ENCODE results near the gene LDLRAP1.

LDLRAP1 gene

DNA sequence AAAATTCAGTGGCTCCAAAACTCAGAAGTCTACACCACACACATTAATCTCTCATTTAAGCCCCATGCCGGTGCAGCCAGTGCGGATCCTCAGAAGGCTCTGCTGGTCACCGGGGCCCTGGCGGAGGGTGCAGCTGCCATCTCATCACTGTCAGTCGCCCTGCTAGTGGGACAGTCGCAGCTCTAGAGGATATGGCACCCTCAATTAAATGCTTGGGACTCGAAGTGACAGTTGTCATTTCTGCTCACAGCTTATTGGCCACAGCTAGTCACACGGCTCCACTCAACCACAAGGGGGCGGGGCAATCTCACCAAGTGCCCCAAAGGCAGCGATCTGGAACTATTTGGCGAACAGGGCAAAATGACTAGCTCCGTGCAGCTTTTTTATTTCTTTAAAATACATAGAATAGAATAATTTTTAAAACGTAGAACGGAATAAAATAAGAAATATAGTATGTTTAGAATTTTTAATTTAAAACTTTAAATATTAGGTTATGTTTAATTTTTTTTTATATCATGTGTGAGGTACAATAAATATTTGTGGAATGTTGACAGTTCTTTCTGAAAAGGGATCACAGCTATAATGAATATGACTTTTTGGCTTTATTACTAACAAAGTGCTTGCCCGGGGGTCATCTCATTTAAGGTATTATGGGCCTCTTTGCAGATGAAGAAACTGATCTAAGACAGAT lies 65.2 kb downstream of the LDLRAP1 start:
- TF ChIP-seq, protein P1, sequence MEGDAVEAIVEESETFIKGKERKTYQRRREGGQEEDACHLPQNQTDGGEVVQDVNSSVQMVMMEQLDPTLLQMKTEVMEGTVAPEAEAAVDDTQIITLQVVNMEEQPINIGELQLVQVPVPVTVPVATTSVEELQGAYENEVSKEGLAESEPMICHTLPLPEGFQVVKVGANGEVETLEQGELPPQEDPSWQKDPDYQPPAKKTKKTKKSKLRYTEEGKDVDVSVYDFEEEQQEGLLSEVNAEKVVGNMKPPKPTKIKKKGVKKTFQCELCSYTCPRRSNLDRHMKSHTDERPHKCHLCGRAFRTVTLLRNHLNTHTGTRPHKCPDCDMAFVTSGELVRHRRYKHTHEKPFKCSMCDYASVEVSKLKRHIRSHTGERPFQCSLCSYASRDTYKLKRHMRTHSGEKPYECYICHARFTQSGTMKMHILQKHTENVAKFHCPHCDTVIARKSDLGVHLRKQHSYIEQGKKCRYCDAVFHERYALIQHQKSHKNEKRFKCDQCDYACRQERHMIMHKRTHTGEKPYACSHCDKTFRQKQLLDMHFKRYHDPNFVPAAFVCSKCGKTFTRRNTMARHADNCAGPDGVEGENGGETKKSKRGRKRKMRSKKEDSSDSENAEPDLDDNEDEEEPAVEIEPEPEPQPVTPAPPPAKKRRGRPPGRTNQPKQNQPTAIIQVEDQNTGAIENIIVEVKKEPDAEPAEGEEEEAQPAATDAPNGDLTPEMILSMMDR (IDR thresholded peaks at IDR 0.05; ENCODE audit: low read depth, low read length) = peak; percentile 71
- DNase-seq (ENCODE audit: extremely low read depth, low read depth) = peak; percentile 42

DNA sequence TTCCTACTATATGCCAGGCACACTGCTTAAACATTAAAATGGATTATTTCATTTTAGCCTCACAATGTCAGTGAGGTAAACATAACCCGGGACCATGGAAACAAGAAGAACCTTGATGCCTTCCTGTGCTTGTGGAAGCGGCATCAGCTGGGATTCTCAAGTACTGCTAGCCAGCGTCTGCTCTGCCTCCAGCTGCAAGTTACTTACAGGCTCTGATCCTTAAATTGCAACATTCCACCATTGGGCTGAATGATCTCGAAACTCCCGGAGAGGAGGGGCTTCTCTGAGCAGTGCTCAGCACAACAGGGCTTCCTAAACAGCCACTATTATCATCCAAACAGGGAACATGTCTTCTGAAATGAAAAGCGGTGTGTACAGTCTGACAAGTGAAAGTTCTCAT lies 66.5 kb downstream of the LDLRAP1 start:
- DNase-seq (ENCODE audit: extremely low read depth, low read depth) = no peak
- TF ChIP-seq, protein P1 (IDR thresholded peaks at IDR 0.05; ENCODE audit: low read depth, low read length) = no peak

DNA sequence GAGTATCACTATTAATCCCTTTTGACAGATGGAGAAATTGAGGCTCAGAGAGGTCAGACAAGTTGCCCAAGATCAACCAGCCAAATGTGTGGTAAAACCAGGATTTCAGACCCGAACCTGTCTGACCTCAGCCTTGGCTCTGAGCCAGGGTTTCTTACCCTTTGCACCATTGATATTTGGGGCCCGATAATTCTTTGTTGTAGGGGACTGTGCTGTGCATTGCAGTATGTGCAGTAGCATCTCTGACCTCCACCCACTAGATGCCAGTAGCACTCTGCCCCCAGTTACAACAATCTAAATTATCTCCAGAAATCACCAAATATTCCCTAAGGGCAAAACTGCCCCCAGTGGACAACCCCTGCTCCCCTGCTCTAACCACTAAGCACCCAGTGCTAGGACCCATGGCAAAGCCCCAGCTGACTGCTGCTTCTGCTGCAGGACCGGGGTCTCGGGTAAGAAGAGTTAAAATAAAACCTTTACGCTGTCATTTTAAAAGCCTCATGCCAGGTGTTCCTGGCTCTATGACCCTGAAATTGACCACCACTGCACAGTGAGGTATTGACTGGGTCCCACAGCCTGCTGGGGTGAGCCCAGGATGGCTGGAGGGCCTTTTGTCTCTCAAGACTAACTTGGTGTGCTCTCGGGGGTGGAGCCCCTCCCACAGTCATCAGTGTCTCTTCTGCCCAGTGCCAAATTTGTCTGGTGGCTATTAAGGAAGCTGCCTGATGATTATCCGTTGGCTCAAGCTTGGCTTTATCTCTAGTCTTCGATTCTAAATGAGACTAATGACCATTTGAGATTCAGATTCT lies 67.6 kb downstream of the LDLRAP1 start:
- DNase-seq (ENCODE audit: extremely low read depth, low read depth) = no peak
- TF ChIP-seq, protein P1 (IDR thresholded peaks at IDR 0.05; ENCODE audit: low read depth, low read length) = peak; percentile 51

DNA sequence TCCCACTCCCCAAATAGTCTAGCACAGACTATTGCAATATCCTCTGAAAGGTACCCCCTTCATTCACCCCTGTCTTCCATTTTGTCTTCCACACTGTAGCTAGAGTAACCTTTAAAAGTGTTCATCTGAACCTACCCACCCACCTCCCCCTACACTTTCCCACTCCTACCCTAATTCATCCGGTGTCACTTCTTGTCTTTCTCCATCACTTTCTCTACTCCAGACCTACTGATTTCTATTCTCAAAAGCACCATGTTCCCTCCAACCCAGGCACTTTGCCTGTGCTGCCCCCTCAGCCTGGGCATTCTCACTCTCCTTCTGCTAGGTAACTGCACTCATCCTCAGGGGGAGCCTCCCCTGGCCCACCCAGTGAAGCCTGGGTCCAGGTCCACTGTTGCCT lies 68.4 kb downstream of the LDLRAP1 start:
- TF ChIP-seq, protein P1 (IDR thresholded peaks at IDR 0.05; ENCODE audit: low read depth, low read length) = no peak
- DNase-seq (ENCODE audit: extremely low read depth, low read depth) = no peak

DNA sequence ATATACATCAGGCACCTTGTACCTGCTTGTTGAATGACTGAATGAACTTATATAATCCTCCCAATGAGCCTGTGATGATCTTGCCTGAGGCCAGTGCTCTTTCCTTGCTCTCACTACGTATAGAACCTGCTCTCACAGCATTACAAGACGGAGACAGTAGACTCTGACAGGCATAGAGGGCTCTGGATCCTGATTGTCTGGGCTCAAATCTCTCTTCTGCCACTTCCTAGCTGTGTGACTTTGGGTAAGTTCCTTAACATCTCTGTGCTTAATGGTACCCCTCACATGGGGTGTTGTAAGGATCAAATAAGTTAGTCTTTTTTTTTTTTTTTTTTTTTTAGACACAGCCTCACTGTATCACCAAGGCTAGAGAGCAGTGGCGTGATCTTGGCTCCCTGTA lies 69.0 kb downstream of the LDLRAP1 start:
- TF ChIP-seq, protein P1 (IDR thresholded peaks at IDR 0.05; ENCODE audit: low read depth, low read length) = no peak
- DNase-seq (ENCODE audit: extremely low read depth, low read depth) = no peak

DNA sequence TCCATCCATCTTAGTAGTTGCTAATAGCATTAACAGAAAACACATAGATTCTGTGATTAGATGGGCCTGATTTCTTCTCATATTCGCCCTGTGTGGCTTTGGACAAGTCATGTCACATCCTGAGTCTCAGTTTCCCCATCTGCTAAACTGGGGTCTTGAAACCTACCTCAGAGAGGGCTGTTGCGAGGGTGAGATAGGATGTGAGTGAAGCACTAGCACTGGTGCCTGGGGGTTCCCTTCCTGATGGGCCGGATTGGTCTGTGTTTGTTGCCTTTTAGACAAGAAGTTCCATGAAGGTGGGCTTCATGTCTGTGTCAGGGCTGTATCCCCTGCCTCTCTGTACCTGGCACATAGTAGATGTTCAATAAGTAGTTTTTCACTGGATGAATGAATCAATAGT lies 69.7 kb downstream of the LDLRAP1 start:
- no peak for DNase-seq (ENCODE audit: extremely low read depth, low read depth)
- TF ChIP-seq, protein P1 (IDR thresholded peaks at IDR 0.05; ENCODE audit: low read depth, low read length) = no peak

DNA sequence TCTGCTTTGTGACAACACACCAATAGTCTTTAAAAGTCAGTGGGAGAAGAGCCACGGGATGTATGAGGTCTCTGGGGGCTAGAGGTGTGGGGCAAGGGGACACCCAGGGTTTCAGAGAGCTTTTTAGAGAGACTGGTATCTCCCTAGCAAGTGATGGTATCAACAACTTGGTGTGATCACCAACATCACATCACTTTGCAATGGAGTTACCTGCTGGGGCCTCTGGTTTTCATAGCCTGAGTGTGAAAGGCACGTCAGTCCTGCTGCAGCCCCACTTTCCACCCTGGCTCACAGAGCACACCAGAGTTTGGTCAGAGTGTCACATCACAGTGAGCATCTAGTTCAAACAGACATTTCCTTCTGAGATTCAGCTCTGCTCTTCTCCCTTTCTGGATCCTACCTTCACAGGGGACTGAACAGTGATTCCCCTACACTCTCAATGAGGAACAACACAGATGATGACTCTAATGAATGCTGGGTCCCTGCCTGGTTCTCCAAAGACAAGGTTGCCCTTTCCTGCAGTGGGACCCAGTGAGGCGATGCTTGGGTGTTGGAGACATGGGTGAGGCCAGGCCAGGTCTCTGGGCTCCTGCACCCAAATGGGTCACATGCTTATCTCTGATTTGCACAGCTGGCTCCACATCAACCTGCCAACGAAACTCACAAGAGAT lies 71.2 kb downstream of the LDLRAP1 start:
- TF ChIP-seq, protein P1 (IDR thresholded peaks at IDR 0.05; ENCODE audit: low read depth, low read length) = no peak
- no peak for DNase-seq (ENCODE audit: extremely low read depth, low read depth)
